GM12878 (cell line): Measurements from ENCODE around the gene TRPM3.
"Not testable (repeated sequence)": the region's sequence is repeated elsewhere in the genome, so short reads cannot be mapped to it uniquely, and the experiment has no call there.

ENCODE experiments used
- CTCF ChIP-seq, 3 experiments: IDR thresholded peaks in 2 of 3; conservative IDR thresholded peaks in 1 of 3; 2 replicates each; pipeline ENCODE4 v1.5.1; 2011; ENCODE audit warnings: low read depth in 3 of 3, low read length in 3 of 3, mild to moderate bottlenecking in 3 of 3, control low read depth in 2 of 3, moderate library complexity in 2 of 3, inconsistent platforms in 1 of 3, mixed read lengths in 1 of 3; ENCODE audit not compliant: control insufficient read depth in 2 of 3, insufficient read depth in 1 of 3; ENCODE audit errors: extremely low read depth in 1 of 3
- EED ChIP-seq: sonication (generic); IDR thresholded peaks from 2 replicates; pipeline ENCODE4 v1.6.1; 2016; ENCODE audit warnings: antibody characterized with exemption, low read depth
- EZH2 ChIP-seq: IDR thresholded peaks from 2 replicates; pipeline ENCODE4 v1.6.1; 2012; ENCODE audit warnings: low read depth, mild to moderate bottlenecking, control low read depth, inconsistent platforms, low read length, borderline replicate concordance; ENCODE audit not compliant: control insufficient read depth
- MAX ChIP-seq: IDR thresholded peaks from 2 replicates; pipeline ENCODE4 v1.6.1; 2012; ENCODE audit warnings: low read depth, low read length, improper control_type of control experiment
- NFXL1 ChIP-seq: fragments of 450-650 bp; IDR thresholded peaks from 2 replicates; pipeline ENCODE4 v1.6.1; 2017; ENCODE audit warnings: antibody characterized with exemption, mild to moderate bottlenecking, borderline replicate concordance
- NR2C2 ChIP-seq: IDR thresholded peaks from 2 replicates; pipeline ENCODE4 v1.6.1; 2011; ENCODE audit warnings: borderline replicate concordance, low read depth; ENCODE audit not compliant: control insufficient read depth, insufficient read length
- POLR2AphosphoS5 ChIP-seq: IDR thresholded peaks from 2 replicates; pipeline ENCODE4 v1.6.1; 2011; ENCODE audit warnings: mild to moderate bottlenecking, low read length, inconsistent platforms
- SP1 ChIP-seq: IDR thresholded peaks from one replicate; pipeline ENCODE4 v1.6.1; 2011; ENCODE audit warnings: low read depth, low read length
- SRF ChIP-seq, 2 experiments: IDR thresholded peaks; 2 replicates each; pipeline ENCODE4 v1.6.1; 2011; ENCODE audit warnings: low read depth in 2 of 2, low read length in 2 of 2, mild to moderate bottlenecking in 1 of 2, moderate library complexity in 1 of 2

- TF ChIP-seq EZH2; MAX; SP1; EED; NFXL1; SRF (IDR thresholded peaks at IDR 0.05; ENCODE audit: low read depth in 2 of 2, low read length in 2 of 2); CTCF (IDR thresholded peaks at IDR 0.05 in 2 of 3, conservative IDR thresholded peaks at IDR 0.05 in 1 of 3; ENCODE audit: control insufficient read depth in 2 of 3, extremely low read depth in 1 of 3, insufficient read depth in 1 of 3, low read depth in 3 of 3, low read length in 3 of 3); NR2C2; POLR2AphosphoS5: not testable (repeated sequence)
Observed at GRCh38 chr9:70706797-70707196, 414.6 kb downstream of the TRPM3 start.
